ENCODE measurements around the gene SFT2D3.

GRCh38 chr2:127683757-127684156 lies 17.5 kb upstream of the SFT2D3 start:
- TF ChIP-seq CTCF (IDR thresholded peaks at IDR 0.05) (no peak), POLR2A (IDR thresholded peaks at IDR 0.05) (no peak)

Measured in testis (tissue), 2 donors.